Thyroid gland (tissue), 4 donors: ENCODE data around the gene RNF125. TPM values are rescaled to one million over a fixed set of nuclear protein-coding genes. Genes with fewer than 3 reads are reported as not detected.
A peak's percentile ranks its signal among the peaks of the same experiment; 100 is the strongest.
"Not testable (repeated sequence)": the region's sequence is repeated elsewhere in the genome, so short reads cannot be mapped to it uniquely, and the experiment has no call there.

Experiments
- DNase-seq, 2 donors: peaks; one replicate each; pipeline ENCODE4 v3.0.0-alpha.2; 2019
- H3K27ac ChIP-seq, 3 donors: fragments of 200-600 bp; sonication (generic); 1 replicate in 2 of 3; 2 replicates in 1 of 3; pipeline ENCODE4 v1.5.1; 2016 to 2019; ENCODE audit warnings: mild to moderate bottlenecking in 1 of 3, moderate library complexity in 1 of 3
- H3K27me3 ChIP-seq: fragments of 200-600 bp; sonication (generic); one replicate; pipeline ENCODE4 v1.5.1; 2019
- H3K36me3 ChIP-seq, 2 donors: fragments of 200-600 bp; sonication (generic); one replicate each; pipeline ENCODE4 v1.5.1; 2016 to 2019
- H3K4me1 ChIP-seq, 2 donors: fragments of 200-600 bp; sonication (generic); one replicate each; pipeline ENCODE4 v1.5.1; 2017 to 2019
- H3K4me3 ChIP-seq, 3 donors: fragments of 200-600 bp; sonication (generic); replicated peaks in 1 of 3; 1 replicate in 2 of 3; 2 replicates in 1 of 3; pipeline ENCODE4 v1.5.1; 2016; ENCODE audit warnings: mild to moderate bottlenecking in 1 of 3
- H3K9me3 ChIP-seq: fragments of 200-600 bp; sonication (generic); one replicate; pipeline ENCODE4 v1.5.1; 2017
- POLR2A ChIP-seq, 2 donors: fragments of 450-650 bp; IDR thresholded peaks; one replicate each; pipeline ENCODE4 v1.6.1; 2017; ENCODE audit warnings: antibody characterized with exemption in 2 of 2, mild to moderate bottlenecking in 2 of 2, moderate library complexity in 1 of 2
- WGBS, 2 donors: methylation state at CpG; one replicate each; pipeline ENCODE4 v1.1.5; 2017; 5-methylcytosine and 5-hydroxymethylcytosine counted together
- intact Hi-C: fragments of 100-400 bp; cut with DNase I; formaldehyde crosslinking; loops from one replicate; pipeline ENCODE4 v1.15.1; 2023
- total RNA-seq, 4 donors: library from RNA; depleted of rRNA; stranded (reverse); fragments of >200 nt; gene quantifications; one replicate each; pipeline ENCODE4 v1.2.3, GENCODE V29; 2016
- TF ChIP-seq, protein P1 (sequence below), 6 experiments: fragments of 200-600 bp in 3 of 6; fragments of 450-650 bp in 3 of 6; sonication (generic) in 3 of 6; IDR thresholded peaks; one replicate each; pipeline ENCODE4 v1.5.1; 2016 to 2019; ENCODE audit warnings: antibody characterized with exemption in 6 of 6, mild to moderate bottlenecking in 2 of 6, inconsistent platforms in 1 of 6, moderate library complexity in 1 of 6

Gene RNF125
- total RNA-seq, 4 donors from 2014 or later = 1.3 to 6.7 (median 1.9) TPM

DNA sequence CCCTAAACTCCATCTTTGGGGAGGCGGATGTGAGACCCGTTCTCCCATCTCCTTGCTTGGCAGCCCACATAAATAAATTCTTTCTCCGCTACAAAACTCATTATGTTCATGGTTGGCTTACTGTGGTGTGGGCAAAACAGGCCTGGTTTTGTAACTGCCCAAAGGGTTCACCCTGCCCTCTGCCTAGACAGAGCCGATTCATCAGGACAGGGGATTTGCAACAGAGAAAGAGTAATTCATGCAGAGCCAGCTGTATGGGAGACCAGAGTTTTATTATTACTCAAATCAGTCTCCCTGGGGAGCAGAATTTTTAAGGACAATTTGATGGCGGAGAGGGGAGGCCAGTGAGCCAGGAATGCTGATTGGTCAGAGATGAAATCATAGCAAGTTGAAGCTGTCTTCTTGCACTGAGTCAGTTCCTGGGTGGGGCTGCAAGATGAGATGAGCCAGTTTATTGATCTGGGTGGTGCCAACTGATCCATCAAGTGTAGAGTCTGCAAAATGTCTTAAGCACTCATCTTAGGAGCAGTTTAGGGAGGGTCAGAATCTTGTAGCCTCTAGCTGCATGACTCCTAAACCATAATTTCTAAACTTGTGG, 8.4 kb upstream of the RNF125 start:
- Histone ChIP-seq H3K4me3 (no peak overlapping the region), H3K4me1 (no peaks in the 10 kb centered on the region), H3K27me3 (no peaks in the 10 kb centered on the region), H3K9me3 (no peaks in the 10 kb centered on the region), H3K36me3 (no peaks in the 10 kb centered on the region), H3K27ac (no peak overlapping the region)
- WGBS, 2 donors = 93 to 97% methylated on average over 5 of the region's 5 CpGs
- TF ChIP-seq, protein P1, sequence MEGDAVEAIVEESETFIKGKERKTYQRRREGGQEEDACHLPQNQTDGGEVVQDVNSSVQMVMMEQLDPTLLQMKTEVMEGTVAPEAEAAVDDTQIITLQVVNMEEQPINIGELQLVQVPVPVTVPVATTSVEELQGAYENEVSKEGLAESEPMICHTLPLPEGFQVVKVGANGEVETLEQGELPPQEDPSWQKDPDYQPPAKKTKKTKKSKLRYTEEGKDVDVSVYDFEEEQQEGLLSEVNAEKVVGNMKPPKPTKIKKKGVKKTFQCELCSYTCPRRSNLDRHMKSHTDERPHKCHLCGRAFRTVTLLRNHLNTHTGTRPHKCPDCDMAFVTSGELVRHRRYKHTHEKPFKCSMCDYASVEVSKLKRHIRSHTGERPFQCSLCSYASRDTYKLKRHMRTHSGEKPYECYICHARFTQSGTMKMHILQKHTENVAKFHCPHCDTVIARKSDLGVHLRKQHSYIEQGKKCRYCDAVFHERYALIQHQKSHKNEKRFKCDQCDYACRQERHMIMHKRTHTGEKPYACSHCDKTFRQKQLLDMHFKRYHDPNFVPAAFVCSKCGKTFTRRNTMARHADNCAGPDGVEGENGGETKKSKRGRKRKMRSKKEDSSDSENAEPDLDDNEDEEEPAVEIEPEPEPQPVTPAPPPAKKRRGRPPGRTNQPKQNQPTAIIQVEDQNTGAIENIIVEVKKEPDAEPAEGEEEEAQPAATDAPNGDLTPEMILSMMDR (IDR thresholded peaks at IDR 0.05) = no peak
- no peak for TF ChIP-seq POLR2A (IDR thresholded peaks at IDR 0.05)
- intact Hi-C loops = no loop called here
- no peak for DNase-seq

DNA sequence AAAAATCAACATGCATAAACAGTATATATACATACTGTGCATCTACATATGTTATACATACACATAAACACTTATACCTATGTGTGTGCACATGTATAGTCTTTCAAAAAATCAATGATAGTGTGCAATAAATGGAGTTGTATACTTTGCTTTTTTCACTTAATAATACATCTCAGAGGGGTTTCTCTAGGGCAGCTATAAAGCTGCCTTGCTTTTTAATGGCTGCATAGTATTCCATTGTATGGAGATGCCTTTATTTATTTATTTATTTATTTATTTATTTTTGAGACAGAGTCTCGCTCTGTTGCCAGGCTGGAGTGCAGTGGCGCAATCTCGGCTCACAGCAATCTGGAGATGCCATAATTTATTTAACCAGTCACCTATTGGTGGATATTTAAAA, 7.4 kb upstream of the RNF125 start:
- no peaks in the 10 kb centered on the region for H3K36me3 ChIP-seq
- H3K27me3 ChIP-seq = no peaks in the 10 kb centered on the region
- TF ChIP-seq POLR2A (IDR thresholded peaks at IDR 0.05) = no peak
- TF ChIP-seq, protein P1 (IDR thresholded peaks at IDR 0.05) = no peak
- 94 to 96% methylated on average over 3 of the region's 3 CpGs for WGBS, 2 donors
- no peak overlapping the region for H3K27ac ChIP-seq
- H3K4me3 ChIP-seq = no peak overlapping the region
- intact Hi-C loops = no loop called here
- H3K4me1 ChIP-seq = no peaks in the 10 kb centered on the region
- no peak for DNase-seq
- H3K9me3 ChIP-seq = no peaks in the 10 kb centered on the region

DNA sequence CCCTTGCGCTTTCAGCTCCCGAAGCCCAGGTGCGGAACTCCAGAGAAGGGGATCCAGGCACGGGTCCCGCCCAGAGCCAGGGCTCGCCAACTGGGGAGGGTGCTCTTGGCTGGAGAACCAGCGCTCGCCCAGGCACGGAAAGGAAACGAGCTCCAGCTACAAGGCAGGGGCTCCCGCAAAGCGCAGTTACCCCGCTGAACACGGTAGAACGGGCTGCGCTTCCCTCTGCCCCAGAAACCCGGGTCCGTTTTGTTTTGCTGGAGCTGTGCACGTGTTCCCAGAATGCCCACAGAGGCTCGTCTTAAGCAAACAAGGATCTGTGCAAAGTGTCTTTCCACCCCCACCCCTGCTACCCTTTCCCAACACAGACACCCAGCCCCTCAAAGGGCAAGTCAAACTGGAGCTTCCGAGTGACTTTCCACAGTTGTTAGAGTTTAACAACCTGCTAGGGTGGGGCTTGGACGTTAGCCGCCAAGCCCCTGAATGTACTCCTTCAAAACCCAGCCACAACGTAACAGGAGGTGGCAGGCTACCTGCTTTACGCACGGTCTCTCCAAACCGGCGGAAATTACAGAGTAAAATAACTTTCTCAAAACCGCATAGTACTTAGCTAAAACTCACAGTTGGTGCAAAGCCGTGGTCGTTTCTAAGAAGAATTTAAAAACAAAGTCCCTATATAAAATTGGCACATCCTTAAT, 775 bp downstream of the RNF125 start:
- Histone ChIP-seq H3K27me3 (no peaks in the 10 kb centered on the region), H3K27ac (peak overlapping the region in 2 of 3 donors; percentile 21 to 50), H3K36me3 (no peaks in the 10 kb centered on the region), H3K4me1 (peaks cover 0 to 14% of the 10 kb centered on the region in 2 donors), H3K9me3 (no peaks in the 10 kb centered on the region), H3K4me3 (peak overlapping the region; percentile 1 to 44 (median 21))
- no peak for TF ChIP-seq POLR2A (IDR thresholded peaks at IDR 0.05)
- TF ChIP-seq, protein P1 (IDR thresholded peaks at IDR 0.05) = no peak
- peak; percentile 25 to 30 for DNase-seq
- intact Hi-C loops = no loop called here
- WGBS, 2 donors = 1% methylated on average over 23 to 31 of the region's 31 CpGs

DNA sequence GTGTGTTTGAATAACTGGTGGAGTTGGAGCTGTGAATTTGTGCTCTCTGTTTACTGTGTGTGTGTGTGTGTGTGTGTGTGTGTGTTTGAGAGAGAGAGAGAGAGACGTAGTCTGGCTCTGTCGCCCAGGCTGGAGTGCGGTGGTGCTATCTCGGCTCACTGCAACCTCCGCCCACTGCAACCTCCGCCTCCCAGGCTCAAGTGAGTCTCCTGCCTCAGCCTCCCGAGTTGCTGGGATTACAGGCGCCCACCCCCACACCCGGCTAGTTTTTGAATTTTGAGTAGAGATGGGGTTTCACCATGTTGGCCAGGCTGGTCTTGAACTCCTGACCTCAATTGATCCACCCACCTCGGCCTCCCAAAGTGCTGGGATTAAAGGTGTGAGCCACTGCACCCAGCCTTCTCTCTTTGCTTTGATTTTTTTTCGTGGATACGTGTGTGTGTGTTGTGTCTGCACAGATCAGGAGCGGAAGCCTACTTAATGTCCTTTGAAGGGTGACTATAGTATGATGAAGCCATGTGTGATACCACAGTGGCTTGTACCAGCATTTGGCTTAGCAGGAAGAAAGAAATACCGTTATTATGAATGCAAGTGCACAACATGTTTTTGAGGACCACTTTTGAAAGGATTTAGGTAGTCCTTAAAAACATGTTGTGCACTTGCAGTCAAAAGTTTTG, 1.5 kb downstream of the RNF125 start:
- 53 to 59% methylated on average over 13 to 14 of the region's 14 CpGs for WGBS, 2 donors
- intact Hi-C loops, H3K27me3 ChIP-seq, DNase-seq, H3K36me3 ChIP-seq, H3K9me3 ChIP-seq, H3K27ac ChIP-seq: not testable (repeated sequence)
- peaks cover 0 to 14% of the 10 kb centered on the region in 2 donors for H3K4me1 ChIP-seq
- H3K4me3 ChIP-seq = peak overlapping the region in 1 of 3 donors; percentile 44

DNA sequence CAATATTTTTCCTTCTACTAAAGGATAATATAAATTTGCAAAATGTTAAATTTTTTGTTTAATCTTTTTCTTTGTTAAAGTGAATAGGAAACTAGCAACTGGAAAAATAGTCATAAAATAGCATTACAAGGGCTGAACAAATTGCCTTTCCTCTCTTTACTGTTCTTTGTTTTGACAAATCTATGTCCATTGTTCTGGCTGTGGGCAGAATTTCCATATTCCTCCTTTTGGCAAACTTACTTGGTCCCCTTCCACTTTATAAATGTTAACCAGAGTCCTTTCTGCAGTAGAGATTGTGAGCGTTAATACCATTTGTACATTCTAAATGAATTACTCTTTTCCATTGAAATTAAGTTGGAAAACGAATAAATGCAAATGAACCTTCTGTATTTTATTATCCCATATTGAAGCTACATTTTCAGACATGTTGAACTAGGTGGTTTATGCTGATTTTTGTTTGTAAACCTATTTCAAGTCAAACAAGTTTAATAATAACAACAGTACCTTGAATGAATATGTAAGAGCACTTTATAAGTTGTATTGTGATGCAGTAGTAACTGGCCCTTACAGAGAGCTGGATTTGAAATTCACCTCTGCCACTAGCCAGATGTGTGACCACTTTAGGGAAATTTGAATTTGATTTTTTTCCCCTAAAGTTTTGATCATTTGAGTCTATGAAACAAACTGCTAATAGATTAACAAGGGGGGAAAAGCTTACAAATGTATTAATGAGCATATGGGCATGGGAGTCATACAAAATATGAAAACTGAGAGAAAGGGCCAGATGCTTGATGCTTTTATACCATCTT, 3.3 kb downstream of the RNF125 start:
- no peak for TF ChIP-seq POLR2A (IDR thresholded peaks at IDR 0.05)
- TF ChIP-seq, protein P1 (IDR thresholded peaks at IDR 0.05) = no peak
- H3K4me3 ChIP-seq = no peak overlapping the region
- no peaks in the 10 kb centered on the region for H3K36me3 ChIP-seq
- H3K27me3 ChIP-seq = no peaks in the 10 kb centered on the region
- H3K27ac ChIP-seq = no peak overlapping the region
- DNase-seq = no peak
- 85% methylated on average over 2 of the region's 2 CpGs for WGBS, 2 donors
- intact Hi-C loops = no loop called here
- H3K9me3 ChIP-seq = no peaks in the 10 kb centered on the region
- H3K4me1 ChIP-seq = peaks cover 0 to 14% of the 10 kb centered on the region in 2 donors
